ENCODE measurements around the gene AKAIN1.

AKAIN1 gene

DNA sequence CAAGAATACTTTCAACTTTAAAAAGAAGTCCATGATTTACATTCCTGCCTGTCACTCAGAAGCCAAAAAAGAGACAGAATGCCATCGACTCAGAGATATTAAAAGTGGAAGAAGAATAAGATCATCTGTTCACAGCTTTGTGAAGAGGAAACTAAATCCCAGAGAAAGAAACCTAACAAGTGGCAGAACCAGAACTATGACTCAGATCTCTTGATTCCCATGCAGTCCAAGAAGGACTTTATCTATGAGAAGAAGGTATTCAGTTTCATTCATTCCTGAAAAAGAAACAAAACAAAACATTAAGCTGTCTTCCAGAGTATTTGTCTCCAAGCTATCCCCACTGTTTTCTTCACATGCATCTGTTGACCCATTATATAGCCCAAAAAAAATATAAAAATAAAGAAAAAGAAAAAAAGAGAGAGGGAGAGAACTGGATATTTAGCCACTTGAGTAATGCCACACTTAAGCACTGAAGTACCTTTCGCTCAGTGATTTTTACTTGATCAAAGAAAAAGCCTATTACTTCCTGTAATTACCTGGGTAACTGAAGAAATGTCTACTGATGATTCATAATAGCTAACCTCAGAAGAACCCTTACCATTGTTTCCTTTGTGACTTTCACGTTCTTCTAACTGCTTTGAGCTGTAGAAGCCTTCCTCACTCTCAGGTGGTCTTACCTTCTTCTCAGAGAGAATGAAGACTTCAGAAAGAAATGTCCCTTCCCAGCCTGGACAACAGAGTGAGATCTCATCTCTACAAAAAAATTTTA lies 17.7 kb upstream of the AKAIN1 start:
- no peak overlapping the region for H3K4me3 ChIP-seq (ENCODE audit: insufficient read depth, low read length, poor library complexity, severe bottlenecking)
- H3K4me2 ChIP-seq (ENCODE audit: low read depth, low read length, poor library complexity, severe bottlenecking) = no peak overlapping the region
- H3K27ac ChIP-seq (ENCODE audit: low read depth, low read length) = no peak overlapping the region
- no peak overlapping the region for H2AFZ ChIP-seq (ENCODE audit: low read depth, low read length, severe bottlenecking)
- TF ChIP-seq EZH2phosphoT487 (conservative IDR thresholded peaks at IDR 0.05; ENCODE audit: low read length) = no peak
- no peak for TF ChIP-seq CTCF (IDR thresholded peaks at IDR 0.05; ENCODE audit: insufficient read depth, low read length, poor library complexity, severe bottlenecking)
- H3K36me3 ChIP-seq (ENCODE audit: low read length) = no peaks in the 10 kb centered on the region
- no peak overlapping the region for H3K9ac ChIP-seq (ENCODE audit: low read length)
- no peaks in the 10 kb centered on the region for H3K27me3 ChIP-seq (ENCODE audit: low read length)
- no peaks in the 10 kb centered on the region for H3K9me3 ChIP-seq (ENCODE audit: insufficient read depth, low read length)
- H3F3A ChIP-seq (ENCODE audit: insufficient read depth) = no peaks in the 10 kb centered on the region
- no peaks in the 10 kb centered on the region for H4K20me1 ChIP-seq (ENCODE audit: low read depth, low read length)
- H3K79me2 ChIP-seq (ENCODE audit: insufficient read depth, low read length) = no peaks in the 10 kb centered on the region
- H3K9me2 ChIP-seq (replicated peaks; ENCODE audit: insufficient read depth, low read length) = no peaks in the 10 kb centered on the region

DNA sequence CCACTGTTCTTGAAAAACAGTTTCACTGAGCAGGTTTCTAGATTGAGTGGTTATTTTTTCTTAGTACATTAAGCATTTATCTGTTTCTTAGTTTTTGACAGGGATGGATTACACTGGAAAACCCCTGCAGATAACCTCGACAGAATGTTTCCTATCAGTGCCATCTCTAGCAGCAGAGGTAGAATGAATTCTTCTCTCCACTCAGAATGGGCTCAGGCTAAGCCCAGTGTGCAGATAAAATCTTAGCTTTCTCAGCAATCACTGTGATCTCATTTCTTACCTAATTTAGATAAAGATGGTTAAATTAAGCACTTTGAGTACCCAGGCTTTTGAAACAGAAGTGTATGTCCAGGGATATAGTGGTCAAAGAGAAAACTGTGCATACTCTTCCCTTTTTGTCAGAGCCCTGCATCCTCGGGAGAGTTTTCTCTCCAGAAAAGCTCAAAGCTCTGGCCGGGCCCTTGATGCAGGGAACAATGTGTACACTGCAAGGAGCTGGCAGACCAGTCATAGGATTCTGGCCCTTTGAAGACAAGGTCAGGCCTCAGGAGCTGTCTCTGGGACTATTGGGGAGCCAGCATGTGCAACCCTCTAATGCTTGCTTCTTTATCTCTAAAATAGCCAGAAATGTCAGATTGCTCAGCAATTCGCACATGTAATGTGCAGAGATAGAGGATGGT lies 10.6 kb upstream of the AKAIN1 start:
- Histone ChIP-seq H3K9me3 (ENCODE audit: insufficient read depth, low read length) (no peaks in the 10 kb centered on the region), H3K27ac (ENCODE audit: low read depth, low read length) (no peak overlapping the region), H4K20me1 (ENCODE audit: low read depth, low read length) (no peaks in the 10 kb centered on the region), H3K4me3 (ENCODE audit: insufficient read depth, low read length, poor library complexity, severe bottlenecking) (no peak overlapping the region), H3K9ac (ENCODE audit: low read length) (no peak overlapping the region), H3K27me3 (ENCODE audit: low read length) (no peaks in the 10 kb centered on the region), H2AFZ (ENCODE audit: low read depth, low read length, severe bottlenecking) (no peak overlapping the region), H3F3A (ENCODE audit: insufficient read depth) (no peaks in the 10 kb centered on the region), H3K79me2 (ENCODE audit: insufficient read depth, low read length) (no peaks in the 10 kb centered on the region), H3K4me2 (ENCODE audit: low read depth, low read length, poor library complexity, severe bottlenecking) (no peak overlapping the region), H3K9me2 (replicated peaks; ENCODE audit: insufficient read depth, low read length) (no peaks in the 10 kb centered on the region), H3K36me3 (ENCODE audit: low read length) (no peaks in the 10 kb centered on the region)
- no peak for TF ChIP-seq CTCF (IDR thresholded peaks at IDR 0.05; ENCODE audit: insufficient read depth, low read length, poor library complexity, severe bottlenecking)

GRCh38 chr18:5198311-5198710 lies 1.3 kb upstream of the AKAIN1 start:
- Histone ChIP-seq H3K9me3 (ENCODE audit: insufficient read depth, low read length) (no peaks in the 10 kb centered on the region), H3K4me3 (ENCODE audit: insufficient read depth, low read length, poor library complexity, severe bottlenecking) (no peak overlapping the region), H3K9me2 (replicated peaks; ENCODE audit: insufficient read depth, low read length) (no peaks in the 10 kb centered on the region), H3K79me2 (ENCODE audit: insufficient read depth, low read length) (no peaks in the 10 kb centered on the region), H3K9ac (ENCODE audit: low read length) (no peak overlapping the region), H3F3A (ENCODE audit: insufficient read depth) (no peaks in the 10 kb centered on the region), H3K27ac (ENCODE audit: low read depth, low read length) (no peak overlapping the region), H3K4me2 (ENCODE audit: low read depth, low read length, poor library complexity, severe bottlenecking) (no peak overlapping the region), H4K20me1 (ENCODE audit: low read depth, low read length) (no peaks in the 10 kb centered on the region), H3K27me3 (ENCODE audit: low read length) (no peaks in the 10 kb centered on the region), H2AFZ (ENCODE audit: low read depth, low read length, severe bottlenecking) (no peak overlapping the region), H3K36me3 (ENCODE audit: low read length) (no peaks in the 10 kb centered on the region)
- TF ChIP-seq CTCF (IDR thresholded peaks at IDR 0.05; ENCODE audit: insufficient read depth, low read length, poor library complexity, severe bottlenecking) (no peak), EZH2phosphoT487 (conservative IDR thresholded peaks at IDR 0.05; ENCODE audit: low read length) (no peak)

All from SU-DHL-6 (cell line).